Fibroblast of gingiva (primary cell): ENCODE data around the gene NPR3.
A peak's percentile ranks its signal among the peaks of the same experiment; 100 is the strongest.

Experiments used
- DNase-seq: peaks from one replicate; pipeline ENCODE4 v3.0.0-alpha.2; 2011; ENCODE audit warnings: low read depth

Gene NPR3

DNA sequence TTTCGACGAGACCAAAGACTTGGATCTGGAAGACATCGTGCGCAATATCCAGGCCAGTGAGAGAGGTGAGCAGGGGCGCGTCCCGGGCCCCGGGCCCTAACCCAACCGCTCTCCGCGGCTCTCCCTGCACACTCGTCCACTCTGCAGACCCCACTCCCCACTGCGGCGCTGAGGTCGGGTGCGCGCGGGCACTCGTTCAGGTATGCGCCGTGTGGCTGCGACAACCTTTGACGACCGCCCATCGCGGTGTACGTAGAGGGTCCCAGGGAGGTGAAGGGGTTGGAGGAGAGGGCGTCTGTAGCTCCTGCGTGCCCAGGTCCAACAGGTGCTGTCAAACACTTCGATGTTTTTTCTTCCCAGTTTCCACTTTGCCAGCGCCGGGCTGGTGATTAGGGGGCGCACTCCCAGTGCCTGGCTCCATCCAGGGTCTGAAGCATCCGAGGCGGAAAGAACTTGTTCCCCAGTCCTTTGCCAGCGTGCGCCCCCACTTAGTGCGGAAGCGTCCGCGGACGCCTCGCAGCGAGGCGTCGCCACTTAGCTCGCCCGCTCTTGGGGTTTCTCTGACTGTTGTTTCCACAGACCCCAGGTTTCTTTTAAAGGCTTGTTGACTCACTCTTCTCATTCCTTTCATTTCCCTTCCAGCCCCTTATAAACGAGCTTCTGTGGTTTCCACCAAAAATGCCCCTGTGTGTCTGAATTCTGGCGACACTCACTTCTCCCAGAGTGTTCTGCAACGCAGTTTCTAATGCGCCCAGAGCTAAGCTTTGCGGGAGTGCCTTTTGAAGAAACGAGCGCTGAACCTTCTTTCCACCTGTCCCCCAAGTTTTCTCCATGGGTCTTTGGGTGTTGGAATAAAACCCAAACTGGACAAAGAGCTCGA, 1.6 kb downstream of the NPR3 start:
- DNase-seq = peak; percentile 14

DNA sequence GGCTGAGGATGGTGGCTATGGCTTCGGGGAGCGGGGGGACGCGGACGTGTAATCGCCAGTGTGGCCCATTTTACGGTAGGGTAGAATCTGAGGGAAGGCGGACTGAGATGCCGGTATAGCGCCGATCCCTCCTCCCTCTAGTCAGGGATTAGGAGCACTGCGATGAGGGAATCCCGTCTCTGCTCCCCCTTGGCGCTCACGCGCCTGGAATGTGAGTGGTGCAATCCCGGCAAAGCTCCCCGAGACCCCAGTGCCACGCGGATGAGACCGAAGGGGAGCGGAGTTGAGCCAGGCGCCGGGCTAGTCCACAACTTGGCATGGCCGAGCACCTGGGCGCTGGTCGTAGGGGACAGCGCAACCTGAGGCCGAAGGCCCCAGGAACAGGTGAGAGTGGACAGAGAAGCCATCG, 2.2 kb downstream of the NPR3 start:
- peak; percentile 34 for DNase-seq

- DNase-seq = peak; percentile 65
These were observed 2.8 kb downstream of the NPR3 start for GRCh38 chr5:32713770-32714381.

GRCh38 chr5:32714836-32715235, 3.7 kb downstream of the NPR3 start:
- DNase-seq = no peak

DNA sequence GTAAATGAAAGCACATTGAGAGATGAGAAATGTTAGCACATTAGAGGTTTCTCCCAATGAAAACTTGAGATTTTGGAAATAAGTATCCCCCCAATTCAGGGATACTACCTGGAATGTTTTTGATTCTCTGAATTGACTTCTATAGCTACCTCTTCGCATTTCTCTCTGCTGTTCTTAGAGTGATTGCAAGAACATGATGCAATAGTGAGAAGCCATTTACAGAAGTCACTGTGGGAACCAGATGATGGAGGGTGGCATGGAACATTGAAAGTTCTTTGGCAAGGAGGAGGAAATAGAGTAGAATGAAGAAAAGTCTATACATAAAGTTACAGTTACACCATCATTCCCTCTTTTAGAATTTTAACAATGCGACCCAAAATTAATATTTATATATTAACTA, 9.2 kb downstream of the NPR3 start:
- DNase-seq = no peak

DNA sequence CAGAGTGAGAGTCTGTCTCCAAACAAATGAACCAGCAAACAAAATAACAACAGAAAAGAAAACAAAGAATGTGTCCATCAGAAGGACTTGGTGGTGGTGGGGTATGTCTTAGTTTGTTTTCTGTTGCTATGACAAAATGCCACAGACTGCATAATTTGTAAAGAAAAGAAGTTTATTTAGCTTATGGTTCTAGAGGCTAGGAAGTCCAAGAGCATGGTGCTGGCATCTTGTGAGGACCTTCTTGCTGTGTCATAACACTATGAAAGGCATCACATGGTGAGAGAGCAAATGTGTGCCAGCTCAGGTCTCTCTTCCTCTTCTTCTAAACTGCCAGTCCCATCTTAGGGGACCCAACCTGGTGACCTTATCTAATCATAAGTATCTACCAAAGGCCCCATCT, 10.5 kb downstream of the NPR3 start:
- no peak for DNase-seq

- no peak for DNase-seq
These were observed 11.8 kb downstream of the NPR3 start for GRCh38 chr5:32722957-32723356.

- DNase-seq = no peak
These were observed 13.4 kb downstream of the NPR3 start for GRCh38 chr5:32724526-32724925.

DNA sequence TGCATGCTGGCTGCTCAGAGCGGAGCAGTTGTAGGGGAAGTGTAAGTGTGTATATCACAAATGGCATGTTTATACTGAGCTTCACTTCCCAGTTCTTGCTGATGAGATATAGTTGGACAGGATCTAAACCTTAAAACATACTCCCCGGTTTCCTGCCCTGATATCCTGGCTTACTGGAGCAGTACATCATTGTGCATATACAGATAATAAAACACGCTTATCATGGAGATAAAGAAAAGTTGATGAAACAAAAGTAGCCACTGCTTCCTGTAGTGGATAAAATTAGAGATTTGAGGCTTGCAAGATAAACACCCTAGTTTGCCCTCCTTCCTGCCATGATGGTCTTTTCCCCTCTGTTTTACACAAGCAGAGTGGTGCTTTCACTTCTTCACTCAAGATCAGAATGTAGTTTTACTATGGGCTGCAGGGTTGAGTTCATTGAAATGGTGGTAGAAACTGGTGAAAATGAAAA, 15.0 kb downstream of the NPR3 start:
- no peak for DNase-seq

DNA sequence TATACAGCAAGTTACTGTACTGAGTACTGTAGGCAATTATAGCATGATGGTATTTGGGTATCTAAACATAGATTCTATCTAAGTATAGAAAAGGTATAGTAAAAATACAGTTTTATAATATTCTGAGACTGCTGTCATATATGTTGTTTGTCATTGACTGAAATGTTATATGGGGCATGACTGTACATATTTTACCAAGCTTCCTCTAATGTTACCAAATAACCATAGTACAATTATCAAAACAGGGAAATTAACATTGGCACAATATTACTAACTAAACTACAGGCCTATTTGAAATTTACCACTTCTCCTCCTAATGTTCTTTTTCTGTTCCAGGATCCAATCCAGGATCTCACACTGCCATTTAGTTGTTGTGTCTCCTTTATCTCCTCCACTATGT, 18.5 kb downstream of the NPR3 start:
- DNase-seq = no peak

GRCh38 chr5:32733590-32734340, 22.6 kb downstream of the NPR3 start:
- DNase-seq = no peak

GRCh38 chr5:32734827-32735378, 23.8 kb downstream of the NPR3 start:
- DNase-seq = no peak

- no peak for DNase-seq
These were observed 24.4 kb downstream of the NPR3 start for GRCh38 chr5:32735512-32735911.

DNA sequence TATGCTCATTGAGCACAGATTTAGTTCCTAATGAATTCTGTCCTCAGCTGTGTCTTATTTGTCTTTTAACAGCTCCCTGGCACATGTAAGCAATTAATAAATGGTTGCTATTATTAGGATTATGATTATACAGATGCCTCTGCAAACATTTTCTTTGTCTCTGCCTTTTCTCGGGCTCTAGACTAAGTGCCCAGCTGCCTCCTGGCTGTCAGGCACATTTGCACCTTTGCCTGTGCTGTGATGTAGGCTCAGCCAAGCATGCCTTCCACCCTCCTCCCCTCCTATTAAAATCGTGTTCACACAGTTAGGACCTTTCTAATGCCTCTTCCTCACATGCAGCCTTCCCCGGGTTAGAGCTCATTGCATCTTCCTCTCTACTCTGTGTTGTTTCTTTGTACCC, 25.7 kb downstream of the NPR3 start:
- DNase-seq = no peak

DNA sequence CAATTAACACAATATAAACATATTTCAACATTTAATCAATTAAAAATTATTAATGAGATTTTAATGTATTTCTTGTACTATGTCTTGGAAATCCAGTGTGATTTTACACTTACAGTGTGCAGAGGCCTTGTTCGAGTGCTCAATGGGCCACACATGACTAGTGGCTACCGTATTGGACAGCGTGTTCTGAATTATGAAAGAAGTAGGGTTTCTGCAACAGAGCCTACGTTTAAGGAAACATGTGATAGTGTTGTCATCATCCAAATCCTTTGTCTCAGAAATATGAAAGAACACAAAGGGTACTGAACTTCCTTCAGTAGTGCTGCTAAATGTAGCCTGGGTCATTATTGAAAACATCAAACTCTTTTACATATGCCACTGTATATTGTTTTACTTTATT, 29.5 kb downstream of the NPR3 start:
- DNase-seq = no peak

DNA sequence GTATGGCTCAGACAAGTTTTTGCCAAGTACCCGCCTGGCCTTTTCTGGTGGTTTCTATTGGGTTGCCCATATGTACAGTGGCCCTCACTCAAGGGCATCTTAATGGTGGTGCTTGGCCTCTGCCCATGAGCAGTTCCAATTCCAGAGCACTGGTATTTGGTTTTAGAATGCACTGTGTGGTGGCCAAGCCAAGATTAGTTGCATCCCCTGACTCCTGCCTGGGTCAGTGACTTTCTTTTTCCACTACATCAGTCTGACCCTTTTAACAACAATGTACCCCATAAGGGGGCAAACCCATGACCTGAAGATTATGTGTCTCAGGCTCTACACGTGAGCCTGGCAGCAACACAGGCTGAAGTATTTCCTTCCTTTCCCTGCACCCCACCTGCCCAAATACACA, 34.2 kb downstream of the NPR3 start:
- DNase-seq = peak; percentile 17

DNA sequence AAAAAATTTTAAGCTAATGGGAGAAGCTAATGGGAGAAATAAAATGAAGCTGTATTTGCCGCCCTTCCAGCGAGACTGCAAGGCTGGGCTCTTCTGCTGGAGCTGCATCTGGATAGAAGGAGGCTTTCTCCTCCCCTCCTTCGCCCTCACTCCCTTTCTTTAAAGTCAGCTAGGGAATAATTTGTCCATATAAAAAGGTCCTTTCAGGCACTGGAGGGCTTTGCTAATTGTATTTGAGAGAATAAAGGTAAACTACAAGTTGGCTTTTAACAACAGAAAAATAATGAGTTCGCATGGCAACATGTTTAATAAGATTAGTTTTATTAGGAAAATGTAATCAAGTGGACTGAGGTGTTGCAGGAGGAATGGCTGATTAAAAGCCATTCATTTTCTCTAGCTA, 41.3 kb downstream of the NPR3 start:
- no peak for DNase-seq

DNA sequence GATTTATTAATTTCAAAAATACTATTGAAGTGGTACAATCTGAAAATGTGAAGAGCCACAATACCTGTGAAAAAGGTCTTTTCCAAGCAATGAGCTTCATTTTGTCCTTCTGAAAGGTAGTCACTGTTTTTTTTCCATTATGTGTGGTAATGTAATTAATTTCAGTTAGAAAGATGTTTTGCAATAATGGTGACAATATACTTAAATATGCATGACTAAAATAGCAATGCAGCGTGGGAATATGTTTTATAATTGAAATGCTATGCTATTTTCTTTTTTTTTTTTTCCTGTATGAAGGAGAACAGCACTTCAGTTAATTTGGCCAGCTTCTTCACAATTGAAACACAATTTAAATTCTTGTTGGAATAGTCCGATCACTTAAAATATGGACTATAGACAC, 41.9 kb downstream of the NPR3 start:
- peak; percentile 79 for DNase-seq

DNA sequence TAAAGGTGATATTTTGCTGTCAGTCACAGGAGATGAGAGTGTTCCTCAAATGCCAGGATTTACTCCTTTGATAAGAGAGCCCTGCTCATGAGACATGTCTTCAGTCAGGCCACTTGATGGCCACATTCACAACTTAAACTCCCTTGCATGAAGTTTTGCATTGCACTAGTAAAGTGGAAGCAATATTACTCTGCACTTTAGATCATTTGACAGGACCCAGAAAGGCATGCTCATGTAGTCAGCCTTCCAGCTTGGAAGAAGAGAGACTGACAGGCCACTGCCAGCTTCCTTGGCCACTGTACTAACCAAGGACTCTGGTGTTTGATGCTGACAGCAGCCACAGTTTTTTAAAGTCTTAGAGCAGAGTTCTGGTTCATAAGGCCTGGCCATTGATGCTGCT, 42.6 kb downstream of the NPR3 start:
- peak; percentile 55 for DNase-seq

GRCh38 chr5:32754284-32754683, 43.2 kb downstream of the NPR3 start:
- DNase-seq = peak; percentile 41

- DNase-seq = peak; percentile 97
These were observed 49.0 kb downstream of the NPR3 start for GRCh38 chr5:32760091-32760509.

DNA sequence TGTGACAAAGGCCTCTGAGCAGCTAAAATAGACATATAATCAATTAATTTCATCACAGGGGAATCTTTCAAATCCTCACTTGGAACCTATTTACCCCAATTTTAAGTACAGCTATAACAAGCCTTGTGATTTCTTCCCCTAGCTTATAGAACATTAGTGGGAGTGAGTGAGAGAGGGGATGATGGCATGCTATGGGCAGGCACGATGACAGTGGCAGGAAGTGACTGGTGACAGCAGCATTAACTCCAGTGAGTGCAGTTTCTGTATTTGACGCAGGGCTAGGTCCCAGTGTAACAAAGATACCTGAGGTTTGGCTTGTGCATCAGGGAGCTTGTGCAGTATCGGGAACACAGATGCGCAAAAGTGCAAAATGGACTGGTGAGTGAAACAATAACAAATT, 54.1 kb downstream of the NPR3 start:
- no peak for DNase-seq
